ENCODE measurements around the gene LECT2. TPM values are rescaled to one million over a fixed set of nuclear protein-coding genes. Genes with fewer than 3 reads are reported as not detected.

The LECT2 gene
- under 1 TPM in 3 of 10 donors, not detected in 7; 0.28 to 0.90 (median 0.33) TPM for polyA plus RNA-seq (ENCODE audit: insufficient read length in 10 of 10)
- long read RNA-seq, donor 1 = 0 reads
- long read RNA-seq, donor 2 = 0 reads
- long read RNA-seq, donor 3 = 0 reads
- long read RNA-seq, donor 4 = 0 reads
- long read RNA-seq, donor 5 = 0 reads
- long read RNA-seq, donor 6 = 0 reads
- long read RNA-seq, donor 7 = 0 reads
- long read RNA-seq, donor 8 = 0 reads
- long read RNA-seq, donor 9 = 0 reads

- DNase-seq = no peak
Observed at GRCh38 chr5:135954899-135955298, at the start of gene LECT2. LECT2 (minus strand) TSS chr5:135954983; CDS start chr5:135954833, 150 bp downstream.

- DNase-seq = peak in 1 of 3 donors; percentile 81
Observed at GRCh38 chr5:136004436-136004835, 49.7 kb upstream of the LECT2 start.

GRCh38 chr5:136001466-136001981, 46.7 kb upstream of the LECT2 start:
- peak; percentile 77 to 93 (median 92) for DNase-seq

GRCh38 chr5:136000932-136001331, 46.1 kb upstream of the LECT2 start:
- DNase-seq = no peak

- DNase-seq = no peak
Observed at GRCh38 chr5:136000147-136000546, 45.4 kb upstream of the LECT2 start.

GRCh38 chr5:135999406-136000139, 44.8 kb upstream of the LECT2 start:
- peak in 2 of 3 donors; percentile 54 to 95 for DNase-seq

GRCh38 chr5:135998889-135999288, 44.1 kb upstream of the LECT2 start:
- no peak for DNase-seq

GRCh38 chr5:135997673-135998335, 43.0 kb upstream of the LECT2 start:
- peak in 1 of 3 donors; percentile 51 for DNase-seq

GRCh38 chr5:135996611-135997010, 41.8 kb upstream of the LECT2 start:
- DNase-seq = no peak

GRCh38 chr5:135995976-135996375, 41.2 kb upstream of the LECT2 start:
- DNase-seq = no peak

GRCh38 chr5:135993880-135994636, 39.3 kb upstream of the LECT2 start:
- peak; percentile 82 to 97 (median 94) for DNase-seq

- DNase-seq = peak in 1 of 3 donors; percentile 87
Observed at GRCh38 chr5:135993335-135993879, 38.6 kb upstream of the LECT2 start.

GRCh38 chr5:135991429-135991828, 36.6 kb upstream of the LECT2 start:
- no peak for DNase-seq

GRCh38 chr5:135990528-135991255, 35.9 kb upstream of the LECT2 start:
- DNase-seq = no peak

GRCh38 chr5:135989686-135990085, 34.9 kb upstream of the LECT2 start:
- DNase-seq = no peak

- DNase-seq = no peak
Observed at GRCh38 chr5:135988546-135988945, 33.8 kb upstream of the LECT2 start.

- DNase-seq = peak in 1 of 3 donors; percentile 77
Observed at GRCh38 chr5:135986891-135987401, 32.2 kb upstream of the LECT2 start.

GRCh38 chr5:135986401-135986800, 31.6 kb upstream of the LECT2 start:
- DNase-seq = no peak

GRCh38 chr5:135985951-135986350, 31.2 kb upstream of the LECT2 start:
- DNase-seq = no peak

GRCh38 chr5:135980620-135981019, 25.8 kb upstream of the LECT2 start:
- DNase-seq = no peak
